Measurements from ENCODE around the gene FANCC.

GRCh38 chr9:95218773-95219172 lies 98.7 kb downstream of the FANCC start:
- TF ChIP-seq CTCF (IDR thresholded peaks at IDR 0.05) (no peak), POLR2A (IDR thresholded peaks at IDR 0.05) (no peak)
